ENCODE measurements around the gene NLRP11. TPM values are rescaled to one million over a fixed set of nuclear protein-coding genes. Genes with fewer than 3 reads are reported as not detected.

The NLRP11 gene
- polyA plus RNA-seq, 1 experiment: not detected

GRCh38 chr19:55750715-55751114 lies 81.1 kb downstream of the NLRP11 start:
- ChIA-PET CTCF (no interaction called here), POLR2A (no interaction called here)
- no peak for DNase-seq (ENCODE audit: low read depth, low spot score)
- H3K4me3 ChIP-seq (ENCODE audit: low read depth, low read length): no peak overlapping the region
- H3K27ac ChIP-seq (ENCODE audit: low read depth, low read length): no peak overlapping the region
- H3K27me3 ChIP-seq (ENCODE audit: control insufficient read depth, insufficient read depth, low read length): no peaks in the 10 kb centered on the region
- peaks cover 14% of the 10 kb centered on the region for H3K9me3 ChIP-seq (ENCODE audit: control insufficient read depth, insufficient read depth, low read length)
- no peak for TF ChIP-seq CTCF (IDR thresholded peaks at IDR 0.05; ENCODE audit: low read depth, low read length)

GRCh38 chr19:55738302-55738701 lies 93.5 kb downstream of the NLRP11 start, which contains the start of gene NLRP9:
NLRP9 (minus strand) TSS chr19:55738402; CDS start chr19:55738374, 28 bp downstream.
- no peak within 1 kb of the TSS for H3K27ac ChIP-seq (ENCODE audit: low read depth, low read length)
- ChIA-PET CTCF (no interaction called here), POLR2A (no interaction called here)
- no peak for TF ChIP-seq CTCF (IDR thresholded peaks at IDR 0.05; ENCODE audit: low read depth, low read length)
- DNase-seq (ENCODE audit: low read depth, low spot score): no peak
- H3K27me3 ChIP-seq (ENCODE audit: control insufficient read depth, insufficient read depth, low read length): no peaks in the 10 kb centered on the region
- H3K9me3 ChIP-seq (ENCODE audit: control insufficient read depth, insufficient read depth, low read length): peaks cover 13% of the 10 kb centered on the region
- H3K4me3 ChIP-seq (ENCODE audit: low read depth, low read length): no peak within 1 kb of the TSS

Other genes starting within 250 kb of the NLRP11 start
- 3.7 and 4.5 TPM in 2 replicates for gene FIZ1, start 232.5 kb downstream of the NLRP11 start, polyA plus RNA-seq (2011; rRNA removed)
- 2.6 and 3.5 TPM in 2 replicates for gene ZNF524, start 231.7 kb downstream of the NLRP11 start, polyA plus RNA-seq (2011; rRNA removed)
- 0.88 and 1.4 TPM in 2 replicates for gene ZNF865, start 226.4 kb downstream of the NLRP11 start, polyA plus RNA-seq (2011; rRNA removed)
- 1.9 and 2.8 TPM in 2 replicates for gene ZNF784, start 207.4 kb downstream of the NLRP11 start, polyA plus RNA-seq (2011; rRNA removed)
- 7.3 and 14.0 TPM in 2 replicates for gene ZNF580, start 191.0 kb downstream of the NLRP11 start, polyA plus RNA-seq (2011; rRNA removed)
- gene ZNF581, start 188.3 kb downstream of the NLRP11 start, polyA plus RNA-seq (2011; rRNA removed): 19.1 and 22.9 TPM in 2 replicates
- gene CCDC106, start 183.8 kb downstream of the NLRP11 start, polyA plus RNA-seq (2011; rRNA removed): 6.2 and 8.7 TPM in 2 replicates
- gene U2AF2, start 177.0 kb downstream of the NLRP11 start, polyA plus RNA-seq (2011; rRNA removed): 90.7 and 130 TPM in 2 replicates
- gene EPN1, start 156.8 kb downstream of the NLRP11 start, polyA plus RNA-seq (2011; rRNA removed): 32.1 and 44.1 TPM in 2 replicates
- gene NLRP9, start 93.6 kb downstream of the NLRP11 start, polyA plus RNA-seq (2011; rRNA removed): not detected in 2 replicates
- gene RFPL4A, start 72.9 kb downstream of the NLRP11 start, polyA plus RNA-seq (2011; rRNA removed): not detected in 2 replicates
- gene RFPL4AL1, start 62.9 kb downstream of the NLRP11 start, polyA plus RNA-seq (2011; rRNA removed): not detected in 2 replicates
- gene NLRP4, start 4.5 kb upstream of the NLRP11 start, polyA plus RNA-seq (2011; rRNA removed): not detected in 2 replicates
- gene NLRP13, start 100.3 kb upstream of the NLRP11 start, polyA plus RNA-seq (2011; rRNA removed): not detected in 2 replicates
- gene NLRP8, start 115.8 kb upstream of the NLRP11 start, polyA plus RNA-seq (2011; rRNA removed): not detected in 2 replicates
- gene NLRP5, start 154.8 kb upstream of the NLRP11 start, polyA plus RNA-seq (2011; rRNA removed): not detected in 2 replicates